ENCODE data around the gene RSPRY1.
A peak's percentile ranks its signal among the peaks of the same experiment; 100 is the strongest.
"Not testable (repeated sequence)": the region's sequence is repeated elsewhere in the genome, so short reads cannot be mapped to it uniquely, and the experiment has no call there.

Gene RSPRY1

GRCh38 chr16:57257455-57258070, 71.4 kb downstream of the RSPRY1 start:
- no peak for DNase-seq

GRCh38 chr16:57258226-57258909, 72.2 kb downstream of the RSPRY1 start:
- no peak for DNase-seq

GRCh38 chr16:57258910-57259475, 72.9 kb downstream of the RSPRY1 start:
- DNase-seq, result no peak

DNA sequence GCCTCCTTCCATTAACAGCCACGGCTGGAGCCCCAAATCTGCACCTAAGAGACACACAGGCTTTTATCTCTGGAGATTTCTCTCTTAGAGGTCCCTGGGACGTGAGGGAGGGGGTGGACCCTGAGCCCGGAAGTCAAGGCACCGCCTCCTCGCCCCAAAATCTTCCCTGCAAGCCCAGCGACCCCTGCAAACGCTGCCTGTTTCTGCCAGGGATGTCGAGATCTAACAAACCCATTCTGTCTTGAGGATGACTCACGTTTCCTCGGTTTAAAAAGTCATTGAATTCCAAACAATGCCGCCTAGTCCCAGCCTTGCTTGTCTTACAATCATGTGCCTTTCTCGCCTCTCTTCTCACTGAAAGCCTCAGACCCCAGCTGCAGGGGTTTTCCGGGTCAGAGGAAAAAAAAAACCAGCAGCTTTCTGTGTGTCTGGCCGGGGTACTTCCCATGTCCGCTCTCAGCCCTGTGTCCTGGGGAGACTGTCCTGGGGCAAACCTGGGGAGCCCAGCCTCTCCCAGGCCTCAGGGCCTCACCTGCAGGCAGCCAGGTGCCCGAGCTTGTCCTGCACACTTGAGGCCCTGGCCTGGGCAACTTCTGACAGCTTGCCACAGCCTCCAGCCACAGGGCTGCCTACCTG, 74.3 kb downstream of the RSPRY1 start:
- DNase-seq, result peak; percentile 39

- no peak for DNase-seq
Measured at GRCh38 chr16:57261806-57262205, 75.7 kb downstream of the RSPRY1 start.

DNA sequence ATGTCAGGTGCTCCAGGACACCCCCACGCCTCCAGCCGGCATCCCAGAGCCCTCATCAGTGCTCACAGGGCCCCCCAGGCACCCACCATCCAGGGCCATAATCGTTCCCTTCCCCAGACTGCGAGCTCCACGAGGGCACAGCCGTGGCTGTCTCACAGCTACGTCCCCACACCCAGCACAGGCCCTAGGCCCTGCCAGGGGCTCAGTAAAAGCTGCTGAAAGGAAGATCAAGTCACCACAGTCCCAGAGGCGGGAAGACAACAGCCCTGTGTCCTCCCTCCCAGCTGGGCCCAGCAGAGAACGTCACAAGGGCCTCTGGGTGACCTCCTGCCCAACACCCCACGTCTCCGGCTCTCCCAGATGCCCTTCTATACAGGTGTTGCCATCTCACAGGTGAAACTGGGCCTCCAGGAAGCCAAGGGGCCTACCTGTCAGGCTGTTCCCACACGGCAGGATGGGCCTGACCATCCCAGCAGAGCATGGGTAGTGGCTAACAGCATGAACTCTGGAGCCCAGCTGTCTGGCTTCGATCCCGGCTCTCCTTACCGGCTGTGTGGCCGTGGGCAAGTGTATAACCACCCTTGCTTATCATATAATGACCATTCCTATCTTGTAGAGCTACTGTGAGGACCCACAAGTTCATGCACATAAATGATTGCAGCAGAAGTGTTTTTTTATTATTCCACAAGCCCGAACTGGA, 76.9 kb downstream of the RSPRY1 start:
- DNase-seq, result no peak

DNA sequence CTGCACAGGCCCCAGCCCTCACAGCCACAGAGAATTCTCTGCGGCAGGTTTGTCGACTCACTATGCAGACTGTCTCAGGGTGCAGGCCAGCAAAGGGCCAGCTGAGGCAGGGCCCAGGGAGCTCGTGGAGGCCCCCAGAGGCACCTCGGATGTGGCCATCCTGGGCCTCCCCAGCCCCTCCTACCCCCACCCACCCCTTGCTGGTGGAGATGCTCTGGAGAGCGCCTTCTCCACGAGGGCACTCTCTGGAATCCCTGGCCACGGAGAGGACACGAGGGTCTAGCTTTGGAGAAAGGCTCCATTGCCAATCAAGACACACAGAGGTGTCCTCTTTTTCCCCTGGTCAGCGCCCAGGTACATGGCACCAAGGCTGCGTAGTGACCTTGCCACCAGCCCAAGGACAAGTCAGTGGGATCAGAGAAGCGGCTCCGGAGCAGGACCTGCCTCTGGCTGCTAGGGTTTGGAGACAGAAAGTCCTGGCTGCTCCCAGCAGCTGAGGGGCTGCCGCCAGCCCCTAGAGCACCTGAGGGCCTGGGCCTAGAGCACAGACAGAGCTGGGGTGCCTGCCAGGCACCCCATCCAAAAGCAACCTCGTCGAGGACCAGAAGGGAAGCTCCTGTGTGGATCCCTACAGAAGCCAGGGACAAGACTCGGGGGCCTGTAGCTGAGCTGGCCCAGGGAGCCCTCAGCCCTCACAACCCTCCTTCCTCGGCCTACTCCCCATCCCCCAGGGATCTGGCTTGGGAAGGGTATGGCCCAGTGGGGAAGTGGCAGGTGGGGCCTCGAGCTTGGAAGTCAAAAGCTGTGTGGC, 77.6 kb downstream of the RSPRY1 start:
- no peak for DNase-seq

DNA sequence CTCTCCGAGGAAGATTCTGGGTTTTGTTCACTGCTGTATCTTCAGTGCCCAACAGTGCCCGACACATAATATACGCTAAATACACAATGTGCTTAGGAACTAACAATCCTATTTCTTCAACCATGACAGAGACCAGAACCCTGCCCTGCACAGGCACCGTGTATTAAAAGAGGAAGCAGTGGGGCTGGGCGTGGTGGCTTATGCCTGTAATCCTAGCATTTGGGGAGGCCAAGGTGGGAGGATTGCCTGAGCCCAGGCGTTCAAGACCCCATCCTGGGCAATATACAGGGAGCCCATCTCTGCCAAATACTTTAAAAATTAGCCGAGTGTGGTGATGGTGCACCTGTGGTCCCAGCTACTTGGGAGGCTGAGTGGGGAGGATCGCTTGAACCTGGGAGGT, 78.3 kb downstream of the RSPRY1 start:
- no peak for DNase-seq

DNA sequence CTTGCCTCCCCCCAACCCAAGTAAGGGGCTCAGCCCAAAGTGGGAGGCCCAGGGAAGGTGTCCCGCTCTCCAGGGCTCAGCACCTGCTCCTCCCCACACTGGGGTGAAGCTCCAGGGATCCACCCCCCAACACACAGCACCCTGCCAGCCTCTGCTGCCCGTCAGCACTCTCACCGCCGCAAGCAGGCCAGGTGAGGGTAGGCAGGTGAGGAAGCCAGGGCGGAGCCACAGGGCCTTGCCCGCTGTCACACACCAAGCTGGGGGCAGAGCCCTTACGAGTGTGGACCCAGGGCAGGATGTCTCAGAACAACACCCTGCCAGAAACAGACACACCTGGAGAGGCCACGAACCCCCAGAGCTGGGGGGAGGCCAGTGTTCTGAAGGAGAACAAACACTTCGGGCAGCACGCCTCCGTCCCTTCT, 78.8 kb downstream of the RSPRY1 start:
- DNase-seq, result no peak

GRCh38 chr16:57265850-57266530, 79.9 kb downstream of the RSPRY1 start:
- peak; percentile 71 for DNase-seq

- DNase-seq, result peak; percentile 55
Measured at GRCh38 chr16:57266531-57267260, 80.6 kb downstream of the RSPRY1 start.

DNA sequence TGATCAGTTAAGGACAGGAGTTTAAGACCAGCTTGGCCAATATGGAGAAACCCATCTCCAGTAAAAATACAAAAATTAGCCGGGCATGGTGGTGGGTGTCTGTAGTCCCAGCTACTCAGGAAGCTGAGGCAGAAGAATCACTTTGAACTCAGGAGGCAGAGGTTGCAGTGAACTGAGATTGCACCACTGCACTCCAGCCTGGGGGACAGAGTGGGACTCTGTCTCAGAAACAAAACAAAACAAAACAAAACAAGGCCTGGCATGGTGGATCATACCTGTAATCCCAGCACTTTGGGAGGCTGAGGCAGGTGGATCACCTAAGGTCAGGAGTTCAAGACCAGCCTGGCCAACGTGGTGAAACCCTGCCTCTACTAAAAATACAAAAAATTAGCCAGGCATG, 81.2 kb downstream of the RSPRY1 start:
- not testable (repeated sequence) for DNase-seq

DNA sequence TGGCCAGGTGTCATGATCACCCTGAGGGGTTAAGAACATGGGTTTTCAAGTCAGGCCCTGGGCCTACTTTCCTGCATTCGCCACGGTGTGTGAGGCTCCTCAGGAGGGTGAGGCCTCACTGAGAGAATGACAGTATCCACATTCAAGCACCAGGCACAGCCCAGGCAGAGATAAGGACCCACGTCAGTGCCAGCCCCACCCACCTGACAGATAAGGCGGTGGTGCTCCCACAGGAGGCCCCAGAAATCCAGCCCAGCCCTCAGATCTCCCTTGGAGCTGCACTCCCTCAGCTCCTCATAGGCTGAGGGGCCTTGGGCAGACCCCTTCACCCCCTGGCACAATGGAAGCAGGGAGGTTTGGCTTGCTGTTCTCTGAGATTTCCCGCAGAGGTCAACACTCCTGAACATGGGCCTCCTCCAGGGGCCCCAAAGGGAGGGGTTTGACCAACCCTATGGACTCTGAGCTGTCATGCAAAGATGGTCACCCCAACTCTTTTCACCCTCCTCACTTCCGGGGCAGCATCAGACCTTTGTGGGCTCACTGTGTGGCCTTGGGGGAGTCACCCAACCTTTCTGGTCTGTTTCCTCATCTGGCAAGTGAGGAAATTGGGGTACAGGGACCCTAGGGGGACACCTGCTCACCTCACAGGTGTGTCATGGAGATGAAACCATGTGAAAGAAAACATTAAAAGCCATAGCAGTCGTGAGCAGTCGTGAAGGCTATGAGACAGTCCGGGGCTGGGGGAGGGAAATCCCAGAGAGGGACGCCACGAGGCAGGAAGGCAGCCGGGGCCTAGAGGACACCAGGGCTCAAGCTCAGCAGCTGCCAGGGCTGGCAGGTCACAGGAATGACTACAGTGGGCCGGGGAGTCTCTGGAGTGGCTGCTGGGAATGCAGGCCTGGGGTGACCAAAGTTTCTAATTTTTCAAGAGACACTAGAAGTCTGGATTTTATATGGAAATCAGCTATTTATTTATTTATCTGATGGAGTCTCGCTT, 83.0 kb downstream of the RSPRY1 start:
- DNase-seq, result no peak

- no peak for DNase-seq
Measured at GRCh38 chr16:57270221-57271062, 84.3 kb downstream of the RSPRY1 start.

- no peak for DNase-seq
Measured at GRCh38 chr16:57271063-57271345, 84.9 kb downstream of the RSPRY1 start.

DNA sequence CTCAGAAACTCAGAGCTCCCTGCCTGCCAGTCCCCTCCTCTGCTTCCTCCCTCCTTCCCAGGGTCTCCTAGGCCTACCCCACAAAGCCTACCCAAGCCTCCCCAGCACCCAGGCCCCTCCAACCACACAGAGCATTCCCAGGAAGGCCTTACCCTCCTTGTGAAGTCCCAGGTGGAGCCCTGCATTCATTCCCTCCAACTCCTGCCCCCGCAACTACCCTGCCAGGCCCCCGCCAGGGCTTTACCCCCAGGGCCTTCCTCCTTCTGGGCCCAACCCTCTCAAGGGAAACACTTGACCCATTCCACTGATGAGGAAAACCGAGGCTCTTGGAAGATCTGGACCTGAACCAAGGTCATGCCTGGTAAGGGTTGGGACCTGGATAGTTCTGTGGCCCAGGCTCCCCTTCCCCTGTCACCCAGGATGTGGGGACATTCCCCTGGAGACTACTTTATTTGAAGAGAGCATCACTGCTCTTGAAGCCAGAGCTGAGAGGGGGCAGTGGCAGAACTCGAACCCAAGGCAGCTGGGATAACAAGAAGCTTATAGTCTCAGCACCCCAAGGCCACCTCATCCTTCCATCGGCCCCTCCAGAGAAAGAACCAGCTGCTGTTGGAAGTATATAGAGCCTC, 85.9 kb downstream of the RSPRY1 start:
- no peak for DNase-seq

- DNase-seq, result no peak
Measured at GRCh38 chr16:57273359-57273758, 87.2 kb downstream of the RSPRY1 start.

GRCh38 chr16:57273826-57274225, 87.7 kb downstream of the RSPRY1 start:
- no peak for DNase-seq

DNA sequence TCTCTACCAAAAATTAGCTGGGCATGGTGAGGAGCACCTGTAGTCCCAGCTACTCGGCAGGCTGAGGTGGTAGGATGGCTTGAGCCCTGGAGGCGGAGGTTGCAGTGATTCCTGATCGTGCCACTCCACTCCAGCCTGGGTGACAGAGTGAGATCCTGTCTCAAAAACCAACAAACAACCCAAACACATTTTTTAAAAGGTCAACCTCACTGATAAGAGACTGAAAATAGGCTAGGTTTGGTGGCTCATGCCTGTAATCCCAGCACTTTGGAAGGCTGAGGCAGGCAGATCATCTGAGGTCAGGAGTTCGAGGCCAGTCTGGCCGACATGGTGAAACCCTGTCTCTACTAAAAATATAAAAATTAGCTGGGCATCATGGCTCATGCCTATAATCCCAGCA, 89.8 kb downstream of the RSPRY1 start:
- not testable (repeated sequence) for DNase-seq

All from kidney glomerular epithelial cell (primary cell).